GM12874 (cell line): Measurements from ENCODE around the gene POU2AF2.

Experiments
- TF ChIP-seq, protein P1 (sequence below): IDR thresholded peaks from 2 replicates; pipeline ENCODE4 v1.5.1; 2011; ENCODE audit warnings: low read depth, mild to moderate bottlenecking, control low read depth, low read length, moderate library complexity; ENCODE audit not compliant: insufficient read depth

The POU2AF2 gene

GRCh38 chr11:111237926-111238325 lies 7.6 kb upstream of the POU2AF2 start:
- TF ChIP-seq, protein P1, sequence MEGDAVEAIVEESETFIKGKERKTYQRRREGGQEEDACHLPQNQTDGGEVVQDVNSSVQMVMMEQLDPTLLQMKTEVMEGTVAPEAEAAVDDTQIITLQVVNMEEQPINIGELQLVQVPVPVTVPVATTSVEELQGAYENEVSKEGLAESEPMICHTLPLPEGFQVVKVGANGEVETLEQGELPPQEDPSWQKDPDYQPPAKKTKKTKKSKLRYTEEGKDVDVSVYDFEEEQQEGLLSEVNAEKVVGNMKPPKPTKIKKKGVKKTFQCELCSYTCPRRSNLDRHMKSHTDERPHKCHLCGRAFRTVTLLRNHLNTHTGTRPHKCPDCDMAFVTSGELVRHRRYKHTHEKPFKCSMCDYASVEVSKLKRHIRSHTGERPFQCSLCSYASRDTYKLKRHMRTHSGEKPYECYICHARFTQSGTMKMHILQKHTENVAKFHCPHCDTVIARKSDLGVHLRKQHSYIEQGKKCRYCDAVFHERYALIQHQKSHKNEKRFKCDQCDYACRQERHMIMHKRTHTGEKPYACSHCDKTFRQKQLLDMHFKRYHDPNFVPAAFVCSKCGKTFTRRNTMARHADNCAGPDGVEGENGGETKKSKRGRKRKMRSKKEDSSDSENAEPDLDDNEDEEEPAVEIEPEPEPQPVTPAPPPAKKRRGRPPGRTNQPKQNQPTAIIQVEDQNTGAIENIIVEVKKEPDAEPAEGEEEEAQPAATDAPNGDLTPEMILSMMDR, result no peak

DNA sequence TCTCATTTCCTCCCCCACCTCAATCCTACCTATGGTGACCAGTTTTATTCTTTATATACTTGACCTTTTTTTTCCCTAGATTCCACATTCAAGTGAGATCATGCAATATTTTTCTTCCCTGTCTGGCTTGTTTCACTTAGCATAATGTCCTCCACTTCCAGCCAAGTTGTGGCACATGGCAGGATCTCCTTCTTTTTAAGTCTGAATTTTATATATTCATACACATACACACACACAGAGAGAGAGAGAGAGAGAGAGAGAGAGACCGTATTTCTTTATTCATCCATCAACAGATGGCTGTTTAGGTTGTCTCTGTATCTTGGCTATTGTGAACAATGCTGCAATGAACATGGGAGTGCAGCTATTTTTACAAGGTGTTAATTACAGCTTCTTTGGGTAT lies 1.4 kb downstream of the POU2AF2 start:
- TF ChIP-seq, protein P1, result no peak

- TF ChIP-seq, protein P1, result no peak
These were observed 5.4 kb downstream of the POU2AF2 start for GRCh38 chr11:111250936-111251335.

DNA sequence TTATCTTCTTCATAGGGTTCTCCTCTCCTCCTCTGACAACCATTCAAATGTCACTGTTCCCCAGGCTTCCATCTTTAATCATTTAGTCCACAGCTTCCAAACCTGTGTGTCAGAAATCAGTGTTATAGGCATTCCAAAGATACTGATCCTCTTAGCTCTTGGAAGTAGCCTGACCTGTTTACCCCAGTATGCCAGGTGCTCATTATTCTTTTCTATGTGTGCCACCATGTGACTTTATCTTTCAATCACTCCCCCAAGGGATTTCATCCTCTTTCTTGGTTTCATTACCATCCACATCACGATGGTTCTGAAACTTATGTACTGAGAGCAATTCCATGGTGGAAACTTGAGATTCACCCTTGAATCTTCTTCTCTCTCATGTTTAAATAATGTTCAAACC lies 7.6 kb downstream of the POU2AF2 start:
- TF ChIP-seq, protein P1, result no peak

DNA sequence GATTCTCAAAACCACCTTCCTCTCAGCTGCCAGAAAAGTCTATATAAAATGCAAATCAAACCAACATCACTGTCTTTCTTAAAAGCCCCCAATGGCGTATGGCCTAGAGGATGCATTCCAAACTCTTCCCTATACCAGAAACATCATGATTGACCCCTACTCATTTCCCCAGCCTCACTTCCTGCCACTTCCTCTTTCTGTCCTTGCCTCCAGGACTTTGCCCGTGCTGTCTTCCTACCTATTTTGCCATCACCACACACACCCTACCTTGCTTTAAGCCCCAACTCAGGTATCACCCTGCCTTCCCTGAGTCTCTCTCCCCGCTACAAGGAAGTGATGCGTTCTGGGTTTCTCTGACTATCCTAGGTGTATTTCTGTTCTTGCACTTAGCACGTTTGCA lies 8.1 kb downstream of the POU2AF2 start:
- TF ChIP-seq, protein P1, result no peak

DNA sequence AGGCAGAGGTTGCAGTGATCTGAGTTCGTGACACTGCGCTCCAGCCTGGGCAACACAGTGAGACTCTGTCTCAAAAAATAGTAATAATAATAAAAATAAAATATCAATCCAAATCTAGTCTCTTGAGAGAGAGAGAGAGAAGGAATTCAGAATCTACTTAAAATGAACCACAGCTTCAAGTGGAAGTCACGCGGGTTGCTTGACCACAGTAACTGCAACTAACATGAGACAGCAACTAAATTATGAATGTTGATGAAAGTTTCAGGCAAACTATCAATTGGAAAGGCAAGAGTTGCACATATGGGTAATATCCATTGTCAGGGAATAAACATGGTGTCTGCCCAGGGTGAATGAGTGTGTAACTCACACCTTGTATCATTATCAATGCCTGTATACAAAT lies 12.5 kb downstream of the POU2AF2 start:
- TF ChIP-seq, protein P1, result no peak

DNA sequence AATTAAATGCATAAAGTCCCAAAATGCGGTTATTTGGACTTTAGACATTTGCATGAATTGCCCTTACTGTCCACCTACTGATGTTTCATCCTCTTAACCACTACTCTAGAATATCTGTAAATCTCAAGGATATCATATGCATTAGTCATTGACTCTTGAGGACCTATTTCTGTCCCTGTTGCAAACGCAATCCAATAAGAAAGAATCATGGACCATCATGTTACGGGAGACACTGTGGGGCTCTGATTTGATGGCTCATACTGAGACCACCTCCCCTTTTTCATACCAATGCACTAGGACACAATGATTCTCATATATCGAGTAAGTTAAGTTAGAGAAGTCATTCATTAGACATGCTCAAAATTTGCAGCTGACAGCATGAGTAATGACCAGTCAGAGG lies 14.4 kb downstream of the POU2AF2 start:
- TF ChIP-seq, protein P1, result no peak

- TF ChIP-seq, protein P1, result no peak
These were observed 15.3 kb downstream of the POU2AF2 start for GRCh38 chr11:111260811-111261210.
